NCI-H2196 treated with DMSO at 0.1 percent for 48 hours (cell line): ENCODE measurements around the gene RAB40B.
A peak's percentile ranks its signal among the peaks of the same experiment; 100 is the strongest.
"Not testable (repeated sequence)": the region's sequence is repeated elsewhere in the genome, so short reads cannot be mapped to it uniquely, and the experiment has no call there.

Experiments
- DNase-seq: peaks from one replicate; lab custom pipeline; 2025; ENCODE audit not compliant: unreplicated experiment; lab: John Stamatoyannopoulos, UW

RAB40B gene, protein sequence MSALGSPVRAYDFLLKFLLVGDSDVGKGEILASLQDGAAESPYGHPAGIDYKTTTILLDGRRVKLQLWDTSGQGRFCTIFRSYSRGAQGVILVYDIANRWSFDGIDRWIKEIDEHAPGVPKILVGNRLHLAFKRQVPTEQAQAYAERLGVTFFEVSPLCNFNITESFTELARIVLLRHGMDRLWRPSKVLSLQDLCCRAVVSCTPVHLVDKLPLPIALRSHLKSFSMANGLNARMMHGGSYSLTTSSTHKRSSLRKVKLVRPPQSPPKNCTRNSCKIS

DNA sequence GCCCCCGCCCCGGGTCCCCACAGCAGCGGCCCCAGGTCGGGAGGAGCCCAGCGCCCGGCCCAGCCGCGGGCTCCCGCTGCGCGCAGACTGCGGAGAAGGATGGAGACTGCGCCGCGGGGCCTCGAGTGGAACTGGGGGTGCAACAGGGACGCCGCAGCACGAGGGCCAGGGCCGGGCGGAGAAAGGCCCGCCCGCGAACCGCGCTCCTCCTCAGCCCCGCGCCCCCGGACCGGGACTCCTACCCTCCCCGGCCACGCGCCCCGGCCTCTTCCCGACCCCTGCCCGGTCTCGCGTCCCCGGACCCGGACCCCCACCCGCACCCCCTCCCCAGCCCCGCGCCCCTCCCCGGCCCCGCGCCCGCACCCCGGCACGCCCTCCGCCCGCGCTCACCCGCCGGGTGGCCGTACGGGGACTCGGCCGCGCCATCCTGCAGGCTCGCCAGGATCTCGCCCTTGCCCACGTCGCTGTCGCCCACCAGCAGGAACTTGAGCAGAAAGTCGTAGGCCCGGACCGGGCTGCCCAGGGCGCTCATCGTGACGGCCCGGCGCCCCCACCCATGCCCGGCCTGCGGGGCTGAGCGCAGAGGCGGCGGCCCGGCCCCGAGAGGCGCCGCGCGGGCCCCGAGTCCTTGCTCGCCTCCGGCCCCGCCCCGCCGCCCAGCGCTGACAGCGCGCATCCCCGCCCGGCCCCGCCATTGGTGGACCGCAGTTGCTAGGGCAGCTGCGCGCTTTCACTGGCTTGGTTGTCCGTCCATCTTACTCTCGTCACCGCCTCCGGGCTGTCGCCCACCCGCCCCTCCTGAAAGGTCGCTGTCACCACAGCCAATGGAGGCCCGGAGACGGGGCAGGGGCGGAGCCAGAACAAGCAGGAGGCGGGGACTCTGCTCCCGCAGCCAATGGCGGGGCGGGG, at the start of gene RAB40B:
RAB40B (minus strand) TSS at position 634 of the 909 bp plus-strand sequence; CDS start at position 532, 102 bp downstream.
- DNase-seq = peak; percentile 100

DNA sequence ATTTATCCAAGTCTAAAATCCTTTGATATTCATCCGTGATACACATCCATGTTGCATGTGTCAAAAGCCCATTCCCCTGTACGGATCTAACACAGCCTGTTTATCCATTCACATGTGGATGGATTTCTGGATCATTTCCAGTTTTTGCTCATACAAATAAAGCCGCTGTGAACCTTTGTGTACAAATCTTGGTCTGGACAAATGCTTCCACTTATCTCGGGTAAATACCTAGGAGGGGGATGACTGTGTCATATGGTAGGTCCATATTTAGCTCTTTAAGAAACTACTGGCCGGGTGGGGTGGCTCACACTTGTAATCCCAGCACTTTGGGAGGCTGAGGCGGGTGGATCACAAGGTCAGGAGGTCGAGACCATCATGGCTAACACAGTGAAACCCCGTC, 47.0 kb upstream of the RAB40B start:
- DNase-seq = no peak

DNA sequence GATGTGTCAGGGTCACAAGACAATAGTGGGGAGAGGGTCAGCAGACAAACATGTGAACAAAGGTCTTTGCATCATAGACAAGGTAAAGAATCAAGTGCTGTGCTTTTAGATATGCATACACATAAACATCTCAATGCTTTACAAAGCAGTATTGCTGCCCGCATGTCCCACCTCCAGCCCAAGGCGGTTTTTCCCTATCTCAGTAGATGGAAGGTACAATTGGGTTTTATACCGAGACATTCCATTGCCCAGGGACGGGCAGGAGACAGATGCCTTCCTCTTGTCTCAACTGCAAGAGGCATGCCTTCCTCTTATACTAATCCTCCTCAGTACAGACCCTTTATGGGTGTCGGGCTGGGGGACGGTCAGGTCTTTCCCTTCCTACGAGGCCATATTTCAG, 46.2 kb upstream of the RAB40B start:
- DNase-seq = not testable (repeated sequence)

DNA sequence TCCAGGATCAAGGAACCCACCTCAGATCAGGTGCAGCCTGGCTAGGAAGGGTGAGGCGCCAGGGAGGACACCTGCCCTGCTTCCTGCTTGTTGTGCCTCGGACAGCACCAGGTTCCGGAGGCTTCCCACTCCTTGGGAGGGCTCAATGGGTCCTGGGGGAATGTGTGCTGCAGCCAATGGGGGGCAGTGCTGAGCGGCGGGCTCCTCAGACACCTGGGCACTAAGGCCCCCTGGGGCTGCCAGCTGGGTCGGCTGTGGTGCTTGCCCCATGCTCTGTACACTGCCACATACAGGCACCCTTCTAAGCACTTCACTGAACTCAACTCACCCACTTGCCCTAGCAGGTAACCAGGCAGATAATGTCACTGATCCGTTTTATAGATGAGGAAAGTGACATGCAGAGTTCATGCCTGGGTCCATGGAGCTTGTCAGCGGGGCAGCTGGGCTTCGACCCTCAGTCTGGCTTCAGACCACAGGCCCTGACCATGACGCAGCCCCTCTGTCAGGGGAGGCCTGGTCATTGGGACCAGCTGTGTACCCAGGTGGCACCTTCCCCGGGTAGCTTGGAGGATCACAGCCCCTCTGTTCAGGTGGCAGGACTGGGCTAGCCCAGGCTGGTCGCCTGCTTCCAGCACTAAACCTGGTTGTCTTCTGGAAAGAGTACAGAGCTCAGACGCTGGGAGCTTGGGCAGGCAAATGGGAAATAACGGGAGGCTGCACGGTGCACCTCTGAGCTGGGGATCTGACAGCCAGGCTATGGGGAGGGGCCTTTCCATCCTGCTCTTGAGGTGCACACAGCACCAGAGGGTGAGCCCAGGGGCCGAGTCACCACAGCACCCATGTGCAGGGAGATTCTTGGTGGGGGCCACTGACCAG, 45.1 kb upstream of the RAB40B start:
- DNase-seq = no peak

DNA sequence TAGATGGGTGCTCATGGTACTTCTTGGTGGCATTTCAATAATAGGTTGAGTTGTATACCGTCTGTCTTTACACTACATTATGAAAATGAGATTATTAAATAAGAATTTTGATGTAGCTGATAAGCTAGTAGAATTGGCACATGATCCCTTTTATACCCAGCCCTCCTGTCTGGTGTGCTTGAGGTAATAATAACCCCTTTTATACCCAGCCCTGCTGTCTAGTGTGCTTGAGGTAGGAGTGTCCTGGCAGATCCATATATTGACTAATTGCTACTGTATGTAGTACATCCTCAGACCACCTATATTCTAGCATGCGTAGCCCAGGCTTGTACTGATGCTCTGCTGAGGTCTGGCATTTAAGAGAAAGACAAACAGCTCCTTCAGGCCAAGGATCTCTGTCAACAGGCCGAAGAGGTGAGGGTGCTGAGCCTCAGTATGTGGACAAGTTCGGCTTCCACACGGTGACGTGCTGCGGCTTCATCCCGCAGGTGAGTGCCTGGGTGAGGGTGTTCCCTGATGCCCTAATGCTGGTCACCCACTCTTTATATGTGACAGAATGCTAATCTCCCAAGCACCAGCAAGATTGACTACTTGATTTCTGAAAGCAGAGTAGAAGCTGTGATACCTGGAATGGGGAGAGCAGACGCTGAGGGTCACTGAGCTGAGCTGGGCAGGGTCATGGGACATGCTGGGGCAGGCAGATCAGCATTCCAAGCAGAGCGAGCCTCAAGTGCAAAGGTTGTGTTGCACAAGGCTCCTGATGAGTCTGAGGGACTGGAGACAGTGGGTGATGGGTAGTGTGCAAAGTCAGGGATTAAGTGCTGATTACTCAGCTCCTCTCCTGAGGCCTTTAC, 42.6 kb upstream of the RAB40B start:
- no peak for DNase-seq

DNA sequence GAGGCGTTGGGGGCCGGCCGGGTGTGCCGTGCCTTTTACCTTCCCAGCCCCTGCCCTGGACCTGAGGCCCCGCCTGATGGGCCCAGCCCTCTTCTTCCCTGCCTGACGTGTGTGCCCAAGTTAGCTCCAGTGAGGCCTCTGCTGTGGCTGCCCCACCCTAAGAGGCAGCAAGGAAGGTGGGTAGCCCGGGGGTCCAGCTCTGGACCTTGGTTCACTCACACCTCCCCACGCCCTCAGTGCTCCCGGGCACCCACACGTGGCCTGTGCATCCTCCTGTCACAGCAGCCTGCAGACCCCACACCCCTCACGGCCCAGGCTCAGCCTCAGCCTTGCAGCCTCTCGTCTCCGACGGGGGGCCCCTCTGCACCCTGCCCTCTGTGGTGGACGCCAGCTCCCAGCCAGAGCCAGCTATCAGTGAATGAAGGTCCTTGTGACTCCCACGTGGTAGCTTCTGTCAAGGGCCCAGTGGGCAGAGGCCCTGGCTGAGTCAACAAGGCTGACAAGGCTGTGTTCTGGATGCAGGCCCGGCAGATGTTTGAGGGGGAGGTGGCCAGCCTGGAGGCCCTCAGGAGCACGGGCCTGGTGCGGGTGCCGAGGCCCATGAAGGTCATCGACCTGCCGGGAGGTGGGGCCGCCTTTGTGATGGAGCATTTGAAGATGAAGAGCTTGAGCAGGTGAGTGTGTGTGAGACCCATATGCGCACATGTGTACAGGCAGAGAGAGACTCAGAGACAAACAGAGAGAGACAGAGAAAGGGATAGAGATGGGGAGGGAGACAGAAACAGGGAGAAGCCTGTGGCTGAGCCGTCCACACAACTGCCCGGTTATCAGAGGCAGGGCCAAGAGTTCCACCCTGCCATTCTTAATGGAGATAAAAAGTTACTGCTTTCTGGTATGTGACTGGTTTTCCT, 39.7 kb upstream of the RAB40B start:
- peak; percentile 89 for DNase-seq

DNA sequence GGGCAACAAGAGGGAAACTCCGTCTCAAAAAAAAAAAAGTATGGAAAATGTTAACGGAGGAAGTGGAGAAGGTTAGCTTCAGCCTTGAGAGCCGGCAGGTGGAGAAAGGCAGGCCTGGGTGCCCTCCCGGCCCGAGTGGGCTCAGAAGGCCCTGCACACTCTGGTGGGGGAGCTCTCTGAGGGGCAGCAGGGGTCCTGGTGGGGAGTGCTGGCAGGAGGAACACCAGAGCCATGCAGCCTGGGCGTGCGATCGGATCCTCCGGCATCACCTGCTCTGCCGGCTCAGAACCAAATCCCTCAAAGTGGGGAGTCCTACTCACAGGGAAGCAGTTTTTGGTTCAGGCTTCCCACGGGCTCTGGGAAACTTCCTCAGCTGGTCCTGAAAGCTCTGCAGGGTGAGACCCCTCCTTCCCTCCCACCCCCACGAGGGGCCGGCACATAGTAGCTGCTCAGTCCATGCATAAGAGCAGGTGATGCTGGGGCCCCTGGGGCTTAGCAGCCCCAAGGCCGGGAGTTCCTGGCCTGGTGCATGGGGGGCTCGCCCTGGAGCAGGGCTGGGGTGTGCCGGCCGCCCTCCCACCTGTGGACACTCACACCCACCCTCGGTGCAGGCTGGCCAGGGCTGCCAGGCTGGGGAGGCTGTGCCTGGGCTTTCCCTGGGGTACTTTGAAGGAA, 38.1 kb upstream of the RAB40B start:
- DNase-seq = no peak

DNA sequence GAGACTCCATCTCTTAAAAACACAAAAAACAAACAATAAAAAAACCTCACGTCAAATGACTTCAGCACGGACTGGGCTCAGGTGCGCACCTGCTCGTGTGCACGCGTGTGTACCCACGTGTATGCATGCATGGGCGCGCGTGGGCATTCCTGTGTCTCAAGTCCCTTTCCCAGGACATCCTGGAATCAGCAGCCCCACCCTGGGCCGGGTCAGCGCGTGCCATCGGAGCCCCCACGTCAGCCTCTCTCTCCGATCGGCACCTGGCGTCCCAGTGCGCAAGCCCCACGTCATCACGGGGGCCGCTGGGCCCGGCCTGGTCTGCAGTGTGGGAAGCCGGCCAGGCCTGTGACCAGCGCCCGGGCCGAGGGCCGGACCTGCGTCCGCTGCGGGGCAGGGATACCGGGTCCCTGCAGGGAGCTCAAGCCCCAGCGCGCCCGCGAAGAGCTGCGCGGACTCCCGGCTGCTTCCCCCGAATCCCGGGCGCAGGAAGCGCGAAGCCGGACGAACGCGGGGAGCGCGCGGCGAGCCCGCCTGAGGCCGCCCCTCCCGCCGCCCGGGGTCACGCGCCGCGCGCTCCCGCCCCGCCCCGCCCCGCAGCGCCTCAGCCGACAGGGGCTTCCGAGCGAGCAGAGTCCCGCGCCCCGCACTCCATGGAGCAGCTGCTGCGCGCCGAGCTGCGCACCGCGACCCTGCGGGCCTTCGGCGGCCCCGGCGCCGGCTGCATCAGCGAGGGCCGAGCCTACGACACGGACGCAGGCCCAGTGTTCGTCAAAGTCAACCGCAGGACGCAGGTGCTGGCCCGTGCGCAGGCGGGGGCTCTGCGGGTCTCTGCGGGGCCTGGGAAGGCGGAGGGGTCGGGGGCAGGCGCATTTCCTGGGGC, 36.7 kb upstream of the RAB40B start, which contains the start of gene FN3K:
FN3K (plus strand) TSS at position 629 of the 880 bp plus-strand sequence; CDS start at position 651, 22 bp downstream.
- DNase-seq = peak; percentile 84

DNA sequence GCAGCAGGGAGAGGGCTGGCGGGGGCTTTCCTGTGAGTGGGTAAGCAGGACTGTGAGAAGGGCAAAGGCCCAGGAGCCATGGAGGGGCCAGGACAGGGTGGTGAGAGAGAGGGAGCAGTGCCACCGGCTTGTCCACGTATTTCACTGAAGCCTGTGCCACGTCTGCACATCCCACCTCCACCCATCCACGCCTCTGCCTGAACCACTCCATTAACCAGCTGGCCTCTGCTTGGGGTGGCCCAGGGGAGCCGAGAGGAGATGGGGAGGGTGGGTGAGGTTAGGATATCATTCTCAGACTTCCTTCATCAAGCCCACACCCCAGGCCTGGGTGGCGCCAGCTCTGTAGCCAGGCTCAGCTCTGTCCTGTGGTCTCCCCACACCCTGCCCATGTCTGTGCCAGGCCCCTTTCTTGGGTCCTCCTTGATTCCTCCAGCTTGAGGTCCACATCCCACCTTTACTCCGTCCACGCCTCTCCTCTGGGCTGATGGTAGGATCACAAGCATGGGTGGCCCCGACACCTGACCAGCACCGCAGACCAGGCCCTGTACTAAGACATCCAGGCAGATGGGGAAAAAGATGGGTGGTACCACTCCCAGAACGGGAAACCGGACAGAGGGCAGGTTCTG, 33.7 kb upstream of the RAB40B start:
- DNase-seq = no peak

DNA sequence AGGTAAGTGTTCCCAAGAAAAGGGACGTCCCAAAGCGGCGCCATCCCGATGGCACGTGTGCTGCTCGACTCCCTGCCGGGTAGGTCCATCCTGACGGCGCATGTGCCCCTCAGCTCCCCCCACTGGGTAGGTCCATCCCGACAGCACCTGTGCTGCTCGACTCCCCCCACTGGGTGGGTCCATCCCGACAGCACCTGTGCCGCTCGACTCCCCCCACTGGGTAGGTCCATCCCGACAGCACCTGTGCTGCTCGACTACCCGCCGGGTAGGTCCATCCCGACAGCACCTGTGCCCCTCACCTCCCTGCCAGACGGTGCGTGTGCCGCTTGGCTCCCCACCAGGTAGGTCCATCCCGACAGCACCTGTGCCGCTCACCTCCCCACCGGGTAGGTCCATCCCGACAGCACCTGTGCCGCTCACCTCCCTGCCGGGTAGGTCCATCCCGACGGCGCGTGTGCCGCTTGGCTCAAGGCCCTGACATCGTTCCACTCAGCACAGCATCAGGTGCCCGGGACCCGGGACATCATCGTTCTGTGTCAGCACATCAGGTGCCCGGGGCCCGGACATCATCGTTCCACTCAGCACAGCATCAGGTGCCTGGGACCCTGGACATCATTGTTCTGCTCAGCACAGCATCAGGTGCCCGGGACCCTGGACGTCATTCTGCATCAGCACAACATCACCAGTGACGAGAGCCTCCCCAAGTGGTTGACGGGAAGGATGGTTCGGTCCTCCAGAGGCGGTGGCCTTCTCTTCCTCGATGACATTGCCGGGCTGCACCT, 31.2 kb upstream of the RAB40B start:
- no peak for DNase-seq

DNA sequence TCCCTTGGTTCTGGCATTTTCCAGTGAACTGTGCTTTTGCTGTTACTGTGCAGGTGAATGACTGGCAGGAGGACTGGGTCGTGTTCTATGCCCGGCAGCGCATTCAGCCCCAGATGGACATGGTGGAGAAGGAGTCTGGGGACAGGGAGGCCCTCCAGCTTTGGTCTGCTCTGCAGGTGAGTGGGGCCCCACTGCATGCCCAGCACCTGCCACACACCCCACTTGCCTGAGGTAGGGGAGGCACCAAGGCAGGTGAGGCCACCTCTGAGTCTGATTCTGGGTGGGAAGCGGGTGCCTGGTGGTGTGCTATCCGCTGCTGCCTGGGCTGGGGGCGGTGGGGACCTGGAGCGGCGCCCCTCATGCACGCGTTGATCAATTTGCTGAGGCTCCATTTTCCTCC, 27.9 kb upstream of the RAB40B start:
- no peak for DNase-seq

DNA sequence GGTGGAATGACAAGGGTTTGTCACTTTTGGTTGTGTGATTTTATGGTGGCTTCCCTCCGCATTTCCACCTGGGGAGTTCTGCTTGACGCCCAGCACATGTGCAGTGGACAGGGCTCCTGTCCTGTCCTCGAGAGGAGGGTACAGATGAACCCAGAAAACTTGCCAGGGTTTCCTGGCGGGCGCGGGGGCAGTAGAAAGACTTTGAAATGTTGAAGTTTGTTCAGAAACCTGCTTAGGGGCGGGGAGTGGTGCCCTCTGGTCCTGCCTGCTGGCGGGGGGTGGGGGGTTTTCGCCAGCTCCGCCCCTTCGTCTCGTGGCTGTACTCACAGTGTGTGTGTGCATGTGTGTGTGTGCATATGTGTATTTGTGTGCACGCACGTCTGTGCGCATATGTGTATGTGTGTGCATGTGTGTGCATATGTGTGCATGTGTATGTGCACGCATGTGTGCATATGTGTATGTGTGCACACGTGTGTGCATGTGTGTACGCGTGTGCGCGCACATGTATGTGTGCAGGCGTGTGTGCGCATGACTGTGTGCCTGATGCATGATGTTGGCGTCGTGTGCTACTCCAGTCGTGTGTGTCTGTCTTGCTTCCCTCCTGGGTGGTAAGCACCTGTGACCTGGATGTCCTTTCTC, 24.8 kb upstream of the RAB40B start:
- DNase-seq = no peak

DNA sequence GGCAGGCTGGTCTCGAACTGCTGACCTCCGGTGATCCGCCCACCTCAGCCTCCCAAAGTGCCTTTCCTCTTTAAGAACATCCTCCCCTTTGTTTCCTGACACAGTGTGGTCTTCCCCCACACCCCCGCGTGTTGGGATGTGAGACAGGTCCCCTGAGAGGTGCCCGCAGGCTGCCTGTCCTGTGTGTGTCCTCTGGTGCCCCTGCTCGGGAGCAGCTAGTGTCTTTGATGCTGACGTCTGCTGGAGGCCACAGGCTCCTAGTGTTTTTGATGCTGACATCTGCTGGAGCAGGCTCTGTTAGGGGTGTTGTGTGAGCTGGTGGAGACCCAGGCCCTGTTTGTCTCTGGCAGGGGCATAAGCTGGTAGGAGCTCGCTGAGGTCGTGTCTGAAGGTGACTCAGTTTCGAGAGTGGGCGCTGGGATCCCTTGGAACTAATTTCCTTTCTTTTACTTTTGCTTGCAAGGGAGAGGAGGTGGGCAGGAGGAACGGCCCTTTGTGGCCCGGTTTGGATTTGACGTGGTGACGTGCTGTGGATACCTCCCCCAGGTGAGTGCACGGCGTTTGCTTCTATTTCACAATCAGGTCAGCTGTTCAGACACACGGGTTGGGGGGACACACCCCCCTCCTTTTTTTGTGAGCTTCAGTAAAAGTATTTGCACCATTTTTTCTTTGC, 24.0 kb upstream of the RAB40B start:
- DNase-seq = no peak

DNA sequence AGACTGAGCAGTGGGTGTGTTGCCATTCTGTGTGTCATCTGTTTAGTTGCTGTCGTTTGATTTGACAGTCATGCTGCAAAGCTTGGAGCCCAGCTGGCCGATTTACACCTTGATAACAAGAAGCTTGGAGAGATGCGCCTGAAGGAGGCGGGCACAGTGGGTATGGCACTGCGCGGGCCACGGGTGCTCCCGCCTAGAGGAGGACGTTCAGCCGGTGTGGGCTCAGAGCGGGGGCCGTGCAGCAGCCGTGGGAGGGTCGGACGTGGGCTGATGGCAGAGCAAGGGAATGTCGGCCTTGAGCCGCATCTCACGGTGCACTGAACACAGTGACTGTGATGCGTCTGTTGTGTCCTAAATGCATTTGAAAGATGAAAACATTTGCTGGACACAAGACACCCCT, 21.7 kb upstream of the RAB40B start:
- no peak for DNase-seq

DNA sequence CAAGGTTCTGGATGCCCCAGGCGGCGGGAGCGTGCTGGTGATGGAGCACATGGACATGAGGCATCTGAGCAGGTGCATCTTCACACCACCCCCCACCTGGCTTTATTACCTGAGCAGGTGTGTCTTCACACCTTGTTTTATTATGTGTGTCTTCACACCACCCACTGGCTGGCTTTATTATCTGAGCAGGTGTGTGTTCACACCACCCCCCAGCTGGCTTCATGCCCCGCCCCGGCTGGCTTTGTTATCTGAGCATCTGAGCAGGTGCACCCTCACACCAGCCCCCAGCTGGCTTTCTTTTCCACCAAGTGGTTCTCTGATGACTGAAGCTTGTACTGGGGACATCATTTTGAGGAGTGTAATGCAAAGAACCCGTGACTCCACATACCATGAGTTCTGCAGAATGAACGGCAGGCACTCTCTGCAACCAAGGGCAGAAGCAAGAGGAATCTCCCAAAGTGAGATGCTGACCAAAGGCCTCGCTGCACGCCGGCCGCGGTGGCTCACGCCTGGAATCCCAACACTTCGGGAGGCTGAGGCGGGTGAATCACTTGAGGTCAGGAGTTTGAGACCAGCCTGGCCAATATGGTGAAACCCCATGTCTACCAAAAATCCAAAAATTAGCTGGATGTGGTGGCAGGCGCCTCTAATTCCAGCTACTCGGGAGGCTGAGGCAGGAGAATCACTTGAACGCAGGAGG, 20.6 kb upstream of the RAB40B start:
- DNase-seq = peak; percentile 31
